A673 (cell line): ENCODE measurements around the gene MEIKIN. TPM values are rescaled to one million over a fixed set of nuclear protein-coding genes. Genes with fewer than 3 reads are reported as not detected.

ENCODE experiments used
- BruUV-seq: library from RNA; stranded (reverse); fragments of 400-500 nt; replicated peaks from 2 replicates; lab custom pipeline; 2021; lab: Mats Ljungman, UMichigan
- CTCF ChIA-PET: fragments of 300-600 bp; sonication (Branson Sonifier 250); formaldehyde crosslinking; loops from one replicate; lab custom pipeline; 2022; ENCODE audit warnings: antibody characterized with exemption; lab: Charles Lee
- POLR2A ChIA-PET: fragments of 300-600 bp; sonication (Branson Sonifier 250); formaldehyde crosslinking; loops from one replicate; lab custom pipeline; 2022; ENCODE audit warnings: antibody characterized with exemption; ENCODE audit not compliant: low non-redundant PET; lab: Charles Lee
- DNase-seq: peaks from one replicate; pipeline ENCODE4 v3.0.0-alpha.2; 2015; ENCODE audit warnings: low spot score
- H3K27ac ChIP-seq: fragments of 200-600 bp; sonication (generic); 2 replicates; pipeline ENCODE4 v1.5.1; 2016; ENCODE audit warnings: mixed run types, low read depth, mild to moderate bottlenecking, mixed read lengths, antibody characterized with exemption, low read length; ENCODE audit not compliant: poor library complexity, severe bottlenecking
- H3K27me3 ChIP-seq: fragments of 200-600 bp; sonication (generic); replicated peaks from 2 replicates; pipeline ENCODE4 v1.6.1; 2017; ENCODE audit warnings: mixed run types, low read depth, mild to moderate bottlenecking, mixed read lengths, antibody characterized with exemption, low read length; ENCODE audit not compliant: insufficient read depth, poor library complexity
- H3K36me3 ChIP-seq: fragments of 200-600 bp; sonication (generic); 2 replicates; pipeline ENCODE4 v1.6.1; 2016; ENCODE audit warnings: mixed run types, mild to moderate bottlenecking, mixed read lengths, antibody characterized with exemption, low read length; ENCODE audit not compliant: insufficient read depth, poor library complexity, severe bottlenecking
- H3K4me1 ChIP-seq: fragments of 200-600 bp; sonication (generic); 2 replicates; pipeline ENCODE4 v1.6.1; 2017; ENCODE audit warnings: mixed run types, mild to moderate bottlenecking, mixed read lengths, antibody characterized with exemption, low read length; ENCODE audit not compliant: insufficient read depth, poor library complexity, severe bottlenecking
- H3K4me3 ChIP-seq: fragments of 200-600 bp; sonication (generic); 2 replicates; pipeline ENCODE4 v1.5.1; 2016; ENCODE audit warnings: low read depth, mixed run types, mild to moderate bottlenecking, mixed read lengths, low read length; ENCODE audit not compliant: poor library complexity, severe bottlenecking
- H3K9me3 ChIP-seq: fragments of 200-600 bp; sonication (generic); 2 replicates; pipeline ENCODE4 v1.6.1; 2016; ENCODE audit warnings: mixed run types, low read depth, mild to moderate bottlenecking, mixed read lengths, antibody characterized with exemption, low read length; ENCODE audit not compliant: poor library complexity, severe bottlenecking
- CTCF ChIP-seq: fragments of 300-800, 200-600 bp; sonication (generic); conservative IDR thresholded peaks from 2 replicates; pipeline ENCODE4 v1.5.1; 2017; ENCODE audit warnings: low read depth, mild to moderate bottlenecking, antibody characterized with exemption, low read length, moderate library complexity, mixed read lengths
- EZH2 ChIP-seq: fragments of 200-600 bp; sonication (generic); IDR thresholded peaks from 2 replicates; pipeline ENCODE4 v1.6.1; 2017; ENCODE audit warnings: borderline replicate concordance, low read depth, mild to moderate bottlenecking, mixed read lengths, antibody characterized with exemption, low read length; ENCODE audit not compliant: poor library complexity, severe bottlenecking
- intact Hi-C: fragments of 100-400 bp; cut with micrococcal nuclease; formaldehyde crosslinking; loops from one replicate; pipeline ENCODE4 v1.10.0; 2022; ENCODE audit not compliant: unreplicated experiment
- total RNA-seq: library from RNA; stranded (reverse); gene quantifications from 2 replicates; pipeline ENCODE4 v1.2.3, GENCODE V29; 2021

Gene MEIKIN
- total RNA-seq, 1 experiment from 2014 or later = not detected

GRCh38 chr5:131953969-131954368, 8.5 kb upstream of the MEIKIN start:
- BruUV-seq = no TSS peak
- POLR2A ChIA-PET = no interaction called here

DNA sequence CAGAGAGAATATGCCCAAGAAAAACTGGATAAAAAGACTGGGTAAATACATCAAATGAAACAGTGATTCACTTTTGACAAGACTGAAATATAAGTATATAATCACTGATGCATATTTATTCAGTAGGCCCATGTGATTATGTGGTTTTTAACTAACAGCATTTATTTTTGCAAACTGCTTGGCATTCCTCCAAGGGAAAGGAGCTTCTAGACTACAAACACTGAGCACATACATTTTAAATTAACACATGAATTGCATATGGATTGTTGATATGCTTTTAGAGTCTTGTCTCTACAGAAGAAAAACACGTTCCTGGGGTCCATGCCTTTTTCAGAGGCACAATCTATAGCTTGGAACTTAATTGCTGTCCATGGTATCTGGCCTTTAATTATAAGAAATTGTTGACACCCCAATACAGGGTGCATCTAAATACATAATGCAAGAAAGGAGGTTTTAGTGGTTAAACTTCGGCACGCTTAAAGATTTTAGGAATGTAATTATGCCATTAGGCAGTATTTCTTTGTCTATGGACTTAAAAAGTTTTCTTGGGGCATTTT, 6.9 kb upstream of the MEIKIN start:
- Histone ChIP-seq H3K27ac (no peak overlapping the region), H3K4me3 (no peak overlapping the region), H3K4me1 (peaks cover 6% of the 10 kb centered on the region), H3K27me3 (no peaks in the 10 kb centered on the region), H3K9me3 (no peaks in the 10 kb centered on the region), H3K36me3 (no peaks in the 10 kb centered on the region)
- ChIA-PET POLR2A (no interaction called here), CTCF (no interaction called here)
- no peak for TF ChIP-seq EZH2
- no peak for TF ChIP-seq CTCF
- DNase-seq = peak; percentile 13
- BruUV-seq = no TSS peak
- intact Hi-C loops = no loop called here

More at GRCh38 chr5:131953969-131954368, 8.5 kb upstream of the MEIKIN start:
- Histone ChIP-seq H3K4me1 (peaks cover 6% of the 10 kb centered on the region), H3K27me3 (no peaks in the 10 kb centered on the region), H3K36me3 (no peaks in the 10 kb centered on the region), H3K9me3 (no peaks in the 10 kb centered on the region), H3K4me3 (no peak overlapping the region), H3K27ac (no peak overlapping the region)
- TF ChIP-seq CTCF (no peak), EZH2 (no peak)
- intact Hi-C loops = no loop called here
- no peak for DNase-seq
- CTCF ChIA-PET = no interaction called here

DNA sequence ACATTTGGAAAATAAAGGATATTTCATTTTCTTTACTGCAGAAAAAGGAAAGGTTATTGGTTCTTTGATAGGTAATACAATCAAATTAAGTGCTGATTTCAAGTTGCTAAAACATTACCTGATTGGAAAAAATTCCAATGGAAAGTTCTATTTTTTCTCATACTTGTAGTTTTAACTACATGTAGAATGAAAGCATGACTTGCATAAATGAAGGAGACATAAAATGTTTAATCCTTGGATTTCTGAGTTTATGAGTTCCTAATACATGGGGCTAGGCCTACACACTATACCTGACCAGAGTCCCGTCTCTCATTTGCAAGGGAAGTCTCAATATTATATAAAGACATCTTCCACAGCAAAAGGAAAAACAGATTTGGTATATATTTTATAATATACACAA, 5.2 kb upstream of the MEIKIN start:
- no peak for DNase-seq
- H3K9me3 ChIP-seq = no peaks in the 10 kb centered on the region
- intact Hi-C loops = no loop called here
- ChIA-PET POLR2A (no interaction called here), CTCF (no interaction called here)
- H3K27ac ChIP-seq = no peak overlapping the region
- no peak for TF ChIP-seq EZH2
- no peak for TF ChIP-seq CTCF
- H3K4me3 ChIP-seq = no peak overlapping the region
- peaks cover 6% of the 10 kb centered on the region for H3K4me1 ChIP-seq
- no peaks in the 10 kb centered on the region for H3K27me3 ChIP-seq
- BruUV-seq = no TSS peak
- H3K36me3 ChIP-seq = no peaks in the 10 kb centered on the region
